NCI-H748 treated with DMSO at 0.1 percent for 48 hours (cell line): ENCODE data around the gene SYNE3.

ENCODE experiments used
- DNase-seq: peaks from one replicate; lab custom pipeline; 2025; lab: John Stamatoyannopoulos, UW

The SYNE3 gene

GRCh38 chr14:95505030-95505589 lies 11.3 kb downstream of the SYNE3 start:
- DNase-seq, result no peak

GRCh38 chr14:95504135-95505029 lies 12.1 kb downstream of the SYNE3 start:
- DNase-seq, result no peak

- DNase-seq, result no peak
Measured at GRCh38 chr14:95503365-95504134, 12.9 kb downstream of the SYNE3 start.

GRCh38 chr14:95502381-95502950 lies 14.0 kb downstream of the SYNE3 start:
- DNase-seq, result no peak

- DNase-seq, result no peak
Measured at GRCh38 chr14:95500772-95501401, 15.6 kb downstream of the SYNE3 start.

GRCh38 chr14:95500201-95500681 lies 16.2 kb downstream of the SYNE3 start:
- no peak for DNase-seq

GRCh38 chr14:95499354-95499750 lies 17.1 kb downstream of the SYNE3 start:
- DNase-seq, result no peak

GRCh38 chr14:95498622-95499353 lies 17.7 kb downstream of the SYNE3 start:
- no peak for DNase-seq

GRCh38 chr14:95497561-95498011 lies 18.9 kb downstream of the SYNE3 start:
- no peak for DNase-seq

- no peak for DNase-seq
Measured at GRCh38 chr14:95496690-95497259, 19.7 kb downstream of the SYNE3 start.

- no peak for DNase-seq
Measured at GRCh38 chr14:95496111-95496681, 20.3 kb downstream of the SYNE3 start.

- DNase-seq, result no peak
Measured at GRCh38 chr14:95495538-95496025, 20.9 kb downstream of the SYNE3 start.

- DNase-seq, result no peak
Measured at GRCh38 chr14:95495076-95495475, 21.4 kb downstream of the SYNE3 start.

GRCh38 chr14:95494456-95494855 lies 22.0 kb downstream of the SYNE3 start:
- DNase-seq, result no peak

GRCh38 chr14:95493976-95494375 lies 22.5 kb downstream of the SYNE3 start:
- DNase-seq, result no peak

- no peak for DNase-seq
Measured at GRCh38 chr14:95493503-95493902, 22.9 kb downstream of the SYNE3 start.

GRCh38 chr14:95491936-95492608 lies 24.4 kb downstream of the SYNE3 start:
- DNase-seq, result no peak

- no peak for DNase-seq
Measured at GRCh38 chr14:95490727-95491451, 25.6 kb downstream of the SYNE3 start.

- no peak for DNase-seq
Measured at GRCh38 chr14:95490138-95490509, 26.3 kb downstream of the SYNE3 start.
